Measurements from ENCODE around the gene SOX10.

SOX10 gene

DNA sequence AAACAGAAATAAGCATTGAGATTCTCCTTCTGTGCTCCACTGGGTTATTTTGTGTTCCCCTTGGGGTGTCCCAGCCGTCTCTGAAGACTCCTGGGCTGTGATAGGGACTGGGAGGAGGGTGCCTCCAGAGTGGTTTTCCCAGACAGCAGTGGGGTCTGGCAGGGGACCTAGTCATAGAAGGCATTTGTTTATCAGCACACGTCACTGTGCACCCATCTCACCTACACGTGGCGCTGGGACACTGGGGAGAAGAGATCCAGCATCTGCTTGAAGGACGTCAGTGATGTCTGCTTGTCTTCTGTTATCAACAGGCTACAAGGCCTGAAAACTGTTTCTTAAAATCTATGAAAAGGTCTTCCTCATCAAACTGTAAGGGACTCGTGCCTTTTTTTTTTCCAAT is 38.7 kb upstream of the SOX10 start:
- ChIA-PET CTCF (no interaction called here), POLR2A (no interaction called here)
- DNase-seq (ENCODE audit: extremely low spot score): no peak
- TF ChIP-seq, protein P1, sequence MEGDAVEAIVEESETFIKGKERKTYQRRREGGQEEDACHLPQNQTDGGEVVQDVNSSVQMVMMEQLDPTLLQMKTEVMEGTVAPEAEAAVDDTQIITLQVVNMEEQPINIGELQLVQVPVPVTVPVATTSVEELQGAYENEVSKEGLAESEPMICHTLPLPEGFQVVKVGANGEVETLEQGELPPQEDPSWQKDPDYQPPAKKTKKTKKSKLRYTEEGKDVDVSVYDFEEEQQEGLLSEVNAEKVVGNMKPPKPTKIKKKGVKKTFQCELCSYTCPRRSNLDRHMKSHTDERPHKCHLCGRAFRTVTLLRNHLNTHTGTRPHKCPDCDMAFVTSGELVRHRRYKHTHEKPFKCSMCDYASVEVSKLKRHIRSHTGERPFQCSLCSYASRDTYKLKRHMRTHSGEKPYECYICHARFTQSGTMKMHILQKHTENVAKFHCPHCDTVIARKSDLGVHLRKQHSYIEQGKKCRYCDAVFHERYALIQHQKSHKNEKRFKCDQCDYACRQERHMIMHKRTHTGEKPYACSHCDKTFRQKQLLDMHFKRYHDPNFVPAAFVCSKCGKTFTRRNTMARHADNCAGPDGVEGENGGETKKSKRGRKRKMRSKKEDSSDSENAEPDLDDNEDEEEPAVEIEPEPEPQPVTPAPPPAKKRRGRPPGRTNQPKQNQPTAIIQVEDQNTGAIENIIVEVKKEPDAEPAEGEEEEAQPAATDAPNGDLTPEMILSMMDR (IDR thresholded peaks at IDR 0.05; ENCODE audit: control extremely low read depth, extremely low read depth, low read depth, missing control alignments): no peak

DNA sequence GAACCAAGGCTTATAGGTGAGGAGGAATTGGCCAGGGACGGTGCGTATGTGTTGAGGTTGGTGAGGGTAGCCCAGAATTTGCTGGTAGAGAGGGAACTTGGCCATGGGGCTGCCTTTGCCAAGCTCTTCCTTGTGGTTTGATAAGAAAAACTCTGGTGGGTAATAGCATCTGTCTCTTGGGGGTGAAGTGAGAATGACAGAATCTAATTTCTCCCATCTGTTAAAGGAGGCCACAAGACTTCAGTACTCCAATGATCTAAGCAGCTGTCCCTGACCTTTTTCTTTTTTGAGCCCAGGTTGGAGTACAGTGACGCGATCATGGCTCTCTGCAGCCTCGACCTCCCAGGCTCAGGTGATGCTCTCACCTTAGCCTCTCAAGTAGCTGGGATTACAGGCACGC is 36.9 kb upstream of the SOX10 start:
- TF ChIP-seq, protein P1 (IDR thresholded peaks at IDR 0.05; ENCODE audit: control extremely low read depth, extremely low read depth, low read depth, missing control alignments): no peak
- POLR2A ChIA-PET: no interaction called here
- DNase-seq (ENCODE audit: extremely low spot score): no peak
- CTCF ChIA-PET: interaction anchor here (1.0 to 1.7 kb wide), 2 partner anchors 31 to 331 kb away, joined by 3 to 4 read pairs; no protein-coding TSS in a partner anchor

DNA sequence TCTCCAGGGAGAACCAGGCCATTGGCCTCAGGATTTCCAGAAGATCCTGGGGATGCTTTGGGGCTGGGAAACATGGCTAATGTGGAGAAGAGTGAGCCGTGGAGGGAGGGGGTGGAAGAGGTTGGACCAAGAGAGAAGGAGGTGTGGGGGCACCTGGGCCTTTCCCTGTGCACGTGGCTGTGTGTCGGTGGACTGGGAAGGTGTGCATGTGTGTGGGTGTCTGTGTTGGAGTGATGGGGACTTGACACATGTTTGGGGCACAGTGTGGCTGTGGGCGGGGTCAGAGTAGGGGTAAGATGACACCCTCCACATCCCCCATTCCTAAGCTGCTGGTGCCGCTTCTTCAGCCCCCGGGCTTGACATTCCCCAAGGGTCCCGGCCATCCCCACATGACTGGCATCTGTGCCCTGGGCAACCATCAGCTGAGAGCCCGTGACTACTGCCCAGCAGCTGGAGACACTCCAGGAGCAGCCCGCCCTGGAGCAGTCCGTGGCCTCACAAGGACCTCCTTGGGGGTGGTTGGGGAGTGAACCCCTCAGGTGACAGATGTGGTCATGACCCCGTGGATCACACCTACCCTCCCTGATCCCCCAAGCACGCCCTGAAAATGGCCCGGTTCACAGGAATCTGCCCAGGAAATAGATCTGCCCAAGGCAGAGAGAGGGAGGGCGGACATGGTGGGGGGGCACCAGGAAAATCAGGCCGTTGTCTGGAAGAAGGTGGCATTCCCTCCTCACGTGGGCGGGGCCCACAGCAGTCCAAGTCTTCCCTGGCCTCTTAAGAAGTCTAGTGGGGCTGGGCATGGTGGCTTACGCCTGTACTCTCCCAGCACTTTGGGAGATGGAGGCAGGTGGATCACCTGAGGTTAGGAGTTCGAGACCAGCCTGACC is 34.8 kb upstream of the SOX10 start:
- POLR2A ChIA-PET: no interaction called here
- CTCF ChIA-PET: no interaction called here
- no peak for DNase-seq (ENCODE audit: extremely low spot score)
- TF ChIP-seq, protein P1 (IDR thresholded peaks at IDR 0.05; ENCODE audit: control extremely low read depth, extremely low read depth, low read depth, missing control alignments): no peak

DNA sequence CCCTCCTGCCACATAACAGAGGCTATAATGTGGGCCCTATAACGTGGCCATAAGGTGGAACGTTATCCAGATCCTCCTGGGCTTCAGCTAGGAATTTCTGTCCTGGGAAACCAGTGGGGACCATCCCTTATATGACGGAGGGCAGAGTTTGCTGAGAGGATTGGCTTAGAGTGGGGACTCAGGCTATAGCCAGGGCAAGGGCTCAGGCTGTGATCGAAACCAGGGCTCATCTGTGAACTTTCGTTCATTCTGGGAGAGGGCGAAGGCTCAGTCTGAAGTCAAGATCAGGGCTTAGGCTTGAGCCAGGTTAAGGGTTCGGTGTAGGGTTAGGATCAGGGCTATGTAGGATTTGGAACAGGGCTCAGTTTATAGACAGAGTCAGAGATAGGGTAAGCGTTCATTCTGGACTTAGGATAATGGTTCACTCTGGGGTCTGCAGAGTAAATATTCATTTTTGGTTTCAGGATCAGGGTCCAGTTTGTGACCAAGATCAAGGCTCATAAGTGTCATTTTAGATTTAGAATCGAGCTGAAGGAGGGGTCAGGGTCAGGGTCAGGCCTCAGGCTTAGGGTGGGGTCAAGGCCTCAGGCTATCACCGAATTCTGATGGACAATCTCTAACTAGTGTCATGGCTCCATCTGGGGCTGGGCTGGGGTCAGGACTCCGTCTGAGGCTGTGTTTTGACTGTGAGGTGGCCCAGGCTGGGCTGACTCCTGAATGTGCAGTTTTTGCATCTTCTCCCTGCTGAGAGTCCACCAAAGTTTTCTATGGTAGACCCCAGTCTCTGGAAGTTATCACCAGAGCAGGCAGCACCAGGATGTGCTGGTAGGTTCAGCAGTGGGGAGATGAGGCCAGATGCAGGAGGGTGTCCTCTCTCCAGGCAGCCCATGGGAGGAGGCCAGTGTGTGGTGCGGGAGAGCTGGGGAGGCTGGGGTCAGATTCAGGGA is 33.9 kb upstream of the SOX10 start:
- no peak for DNase-seq (ENCODE audit: extremely low spot score)
- TF ChIP-seq, protein P1 (IDR thresholded peaks at IDR 0.05; ENCODE audit: control extremely low read depth, extremely low read depth, low read depth, missing control alignments): no peak
- ChIA-PET CTCF (no interaction called here), POLR2A (no interaction called here)

DNA sequence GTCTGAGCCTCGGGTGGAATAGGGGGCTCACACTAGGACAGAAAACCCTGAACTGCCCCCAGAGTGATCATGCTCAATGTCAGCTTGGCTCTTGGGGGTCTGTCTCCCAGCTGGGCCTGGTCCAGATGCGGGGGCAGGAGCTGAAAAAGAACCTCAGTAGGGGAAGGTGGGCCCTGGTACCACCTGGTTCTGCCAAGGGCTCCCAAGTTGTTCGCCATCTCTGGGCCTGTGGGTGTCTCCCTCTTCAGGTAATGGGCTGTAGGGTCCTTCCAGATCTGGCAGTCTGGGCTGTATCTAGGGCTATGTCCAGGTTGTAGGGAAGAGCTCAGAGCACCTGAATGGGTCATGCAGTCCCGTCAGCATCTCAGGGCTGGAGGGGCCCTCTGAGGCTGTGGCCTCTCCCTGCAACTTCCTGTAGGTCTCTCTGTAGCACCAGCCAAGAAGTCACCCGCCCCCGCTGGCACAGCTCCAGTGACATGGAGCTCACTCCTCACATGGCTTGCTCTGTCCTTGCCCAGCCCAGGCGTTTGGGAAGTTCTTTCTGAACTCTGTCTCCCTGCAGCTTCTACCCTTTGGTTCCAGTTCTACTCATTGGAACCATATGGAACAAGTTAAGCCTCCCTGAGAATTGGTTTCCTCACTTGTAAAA is 33.0 kb upstream of the SOX10 start:
- DNase-seq (ENCODE audit: extremely low spot score): no peak
- ChIA-PET CTCF (no interaction called here), POLR2A (no interaction called here)
- TF ChIP-seq, protein P1 (IDR thresholded peaks at IDR 0.05; ENCODE audit: control extremely low read depth, extremely low read depth, low read depth, missing control alignments): no peak
